ENCODE measurements around the gene LRRC4.

DNA sequence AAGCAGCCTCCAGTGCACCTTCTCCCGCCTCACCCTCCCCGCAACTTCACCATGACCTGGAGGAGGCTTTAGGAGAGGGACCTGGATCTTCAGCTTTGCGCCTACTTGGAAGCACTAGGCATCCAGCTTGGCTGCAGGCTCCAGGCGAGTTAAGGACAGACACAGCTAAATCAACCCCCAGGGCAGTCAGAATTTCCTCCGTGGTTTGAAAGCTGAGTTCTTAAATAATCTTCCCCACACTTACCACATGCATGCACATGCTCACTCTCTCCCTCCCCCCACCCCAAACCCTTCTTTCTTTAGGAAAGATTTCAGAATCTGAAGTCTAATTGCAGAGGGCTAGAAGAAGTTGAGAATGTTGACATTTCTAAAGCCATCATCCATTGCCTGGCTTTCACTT is 36.7 kb upstream of the LRRC4 start:
- TF ChIP-seq EZH2 (IDR thresholded peaks at IDR 0.05) = no peak
- no peak; the same call in 1 of the 2 replicates for TF ChIP-seq POLR2AphosphoS5 (IDR thresholded peaks at IDR 0.05; ENCODE audit: borderline replicate concordance, low read depth, low read length)

Measured in SK-N-MC (cell line).